ENCODE results near the gene EREG.

The EREG gene

GRCh38 chr4:74428276-74428675, 63.3 kb downstream of the EREG start:
- DNase-seq (ENCODE audit: low read depth), result no peak

DNA sequence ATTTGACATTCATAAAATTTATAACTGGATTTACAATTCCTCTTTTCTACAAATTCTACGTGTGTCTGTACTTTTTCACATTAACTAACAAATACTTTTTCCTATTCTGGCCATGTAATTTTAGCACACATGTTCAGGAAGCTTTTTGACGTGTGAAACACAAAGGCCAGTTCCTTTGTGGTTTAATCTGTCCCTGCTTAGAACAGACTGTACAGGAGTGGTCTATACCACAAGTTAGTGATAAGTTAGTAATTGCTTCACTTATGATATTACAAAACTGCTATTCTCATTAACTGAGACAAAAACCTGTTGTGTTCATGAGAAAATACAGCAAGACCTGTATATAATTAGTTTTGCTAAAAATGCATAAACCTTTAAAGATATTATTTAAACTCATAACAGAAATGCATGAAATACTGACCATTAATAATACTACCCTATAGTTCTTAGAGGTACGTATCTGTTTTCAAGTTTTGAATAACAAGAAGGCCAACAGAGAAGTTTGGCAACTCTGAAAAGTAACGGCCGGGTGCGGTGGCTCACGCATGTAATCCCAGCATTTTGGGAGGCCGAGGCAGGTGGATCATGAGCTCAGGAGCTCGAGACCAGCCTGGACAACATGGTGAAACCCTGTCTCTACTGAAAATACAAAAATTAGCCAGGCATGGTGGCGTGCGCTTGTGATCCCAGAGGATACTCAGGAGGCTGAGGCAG, 66.3 kb downstream of the EREG start:
- no peak for DNase-seq (ENCODE audit: low read depth)

DNA sequence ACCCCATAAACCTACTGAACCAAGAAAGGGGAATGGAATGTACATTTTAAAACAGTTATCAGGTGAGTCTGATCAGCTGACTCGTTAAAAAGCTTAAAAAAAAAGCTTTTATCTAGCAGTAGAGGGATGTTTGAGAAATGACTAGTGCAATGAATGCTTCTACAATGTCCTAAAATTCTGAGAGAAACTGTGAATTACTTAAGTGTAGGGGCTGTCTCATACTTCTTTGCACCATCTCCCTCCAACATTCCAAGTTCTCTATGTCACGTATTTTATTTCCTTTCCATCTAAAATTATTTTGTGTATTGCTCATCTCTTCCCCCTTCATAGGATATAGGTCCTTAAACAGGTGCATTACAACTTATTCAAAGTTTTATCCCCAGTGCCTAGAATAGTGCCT, 68.1 kb downstream of the EREG start:
- DNase-seq (ENCODE audit: low read depth), result no peak

DNA sequence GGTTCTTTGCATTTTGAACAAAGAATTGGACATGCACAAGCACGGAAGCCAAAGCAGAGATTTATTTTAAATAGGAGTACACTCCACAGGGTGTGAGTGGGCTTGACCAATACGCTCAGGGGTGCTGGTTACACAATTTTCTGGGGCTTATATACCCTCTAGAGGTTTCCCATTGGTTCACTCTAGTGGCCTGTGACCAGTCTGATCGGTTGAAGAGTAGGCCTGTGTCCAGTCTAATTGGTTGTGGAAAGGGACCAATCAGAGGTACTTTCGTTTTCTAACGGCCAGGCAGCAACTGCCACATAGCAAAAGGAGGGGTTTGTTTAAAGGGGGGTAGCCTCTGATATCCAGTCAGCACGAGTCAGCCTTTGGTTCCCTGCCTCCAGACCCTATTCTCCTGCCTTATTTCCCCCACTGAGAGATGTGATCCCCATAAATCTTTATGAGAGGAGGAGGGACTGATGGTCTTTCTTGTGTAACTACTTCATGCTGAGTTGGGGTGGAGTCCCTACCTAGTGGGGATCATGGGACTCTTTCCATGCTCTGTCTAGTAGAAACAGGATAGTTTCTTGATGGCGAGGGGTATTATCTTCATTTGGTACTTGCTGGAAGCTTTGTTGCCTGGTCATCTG, 68.7 kb downstream of the EREG start:
- DNase-seq (ENCODE audit: low read depth), result no peak

GRCh38 chr4:74435296-74435695, 70.4 kb downstream of the EREG start:
- DNase-seq (ENCODE audit: low read depth), result no peak

GRCh38 chr4:74437866-74438265, 72.9 kb downstream of the EREG start:
- DNase-seq (ENCODE audit: low read depth), result no peak
